Stimulated activated naive CD4-positive, alpha-beta T cell treated with Interleukin-2 at 50 U/mL for 16 hours (primary cell): ENCODE results near the gene C1orf56.

ENCODE experiments used
- DNase-seq: peaks from one replicate; lab custom pipeline; 2025; lab: John Stamatoyannopoulos, UW

C1orf56 gene

GRCh38 chr1:151026460-151026859 is 21.1 kb upstream of the C1orf56 start:
- no peak for DNase-seq

GRCh38 chr1:151032164-151032563 is 15.4 kb upstream of the C1orf56 start:
- no peak for DNase-seq

GRCh38 chr1:151035167-151035566 is 12.4 kb upstream of the C1orf56 start:
- no peak for DNase-seq

- no peak for DNase-seq
Observed at GRCh38 chr1:151036356-151036755, 11.2 kb upstream of the C1orf56 start, which contains the start of gene BNIPL. Gene BNIPL (plus strand): TSS chr1:151036586. CDS start chr1:151036726, 140 bp downstream.

GRCh38 chr1:151037032-151037431 is 10.5 kb upstream of the C1orf56 start:
- DNase-seq = no peak

GRCh38 chr1:151039521-151039920 is 8.0 kb upstream of the C1orf56 start:
- DNase-seq = no peak

GRCh38 chr1:151043163-151043562 is 4.4 kb upstream of the C1orf56 start:
- DNase-seq = no peak

- peak; percentile 44 for DNase-seq
Observed at GRCh38 chr1:151047925-151048644, 534 bp downstream of the C1orf56 start.

- DNase-seq = no peak
Observed at GRCh38 chr1:151048645-151049032, 1.1 kb downstream of the C1orf56 start.

GRCh38 chr1:151049458-151049857 is 1.9 kb downstream of the C1orf56 start:
- DNase-seq = no peak

GRCh38 chr1:151050051-151050688 is 2.6 kb downstream of the C1orf56 start:
- no peak for DNase-seq

GRCh38 chr1:151051356-151052009 is 3.9 kb downstream of the C1orf56 start:
- DNase-seq = no peak

- no peak for DNase-seq
Observed at GRCh38 chr1:151054971-151055547, 7.5 kb downstream of the C1orf56 start.

- DNase-seq = no peak
Observed at GRCh38 chr1:151055581-151055980, 8.0 kb downstream of the C1orf56 start.

- no peak for DNase-seq
Observed at GRCh38 chr1:151056149-151056548, 8.6 kb downstream of the C1orf56 start.

- no peak for DNase-seq
Observed at GRCh38 chr1:151058692-151059091, 11.1 kb downstream of the C1orf56 start.

GRCh38 chr1:151059109-151060006 is 11.8 kb downstream of the C1orf56 start, which contains the start of gene CDC42SE1:
Gene CDC42SE1 (minus strand): TSS chr1:151059622. CDS start chr1:151055730, 3,892 bp downstream.
- DNase-seq = peak; percentile 82

GRCh38 chr1:151060007-151060656 is 12.6 kb downstream of the C1orf56 start, which contains the start of gene MLLT11:
Gene MLLT11 (plus strand): TSS chr1:151060397. CDS start chr1:151067225, 6,828 bp downstream.
- DNase-seq = no peak

- no peak for DNase-seq
Observed at GRCh38 chr1:151060657-151061421, 13.3 kb downstream of the C1orf56 start.

- no peak for DNase-seq
Observed at GRCh38 chr1:151061704-151062103, 14.2 kb downstream of the C1orf56 start.
